A673 (cell line): Measurements from ENCODE around the gene SMARCA2.

Experiments
- CTCF ChIP-seq: fragments of 300-800, 200-600 bp; sonication (generic); conservative IDR thresholded peaks from 2 replicates; pipeline ENCODE4 v1.5.1; 2017; ENCODE audit warnings: low read depth, mild to moderate bottlenecking, antibody characterized with exemption, low read length, moderate library complexity, mixed read lengths
- EZH2 ChIP-seq: fragments of 200-600 bp; sonication (generic); IDR thresholded peaks from 2 replicates; pipeline ENCODE4 v1.6.1; 2017; ENCODE audit warnings: borderline replicate concordance, low read depth, mild to moderate bottlenecking, mixed read lengths, antibody characterized with exemption, low read length; ENCODE audit not compliant: poor library complexity, severe bottlenecking

GRCh38 chr9:2053883-2054845 is 39.0 kb downstream of the SMARCA2 start:
- TF ChIP-seq CTCF: no peak
- no peak for TF ChIP-seq EZH2
